Vagina (tissue), 2 donors: Measurements from ENCODE around the gene RIIAD1. TPM values are rescaled to one million over a fixed set of nuclear protein-coding genes. Genes with fewer than 3 reads are reported as not detected.
"Not testable (repeated sequence)": the region's sequence is repeated elsewhere in the genome, so short reads cannot be mapped to it uniquely, and the experiment has no call there.

ENCODE experiments used
- DNase-seq, 2 donors: peaks; one replicate each; pipeline ENCODE4 v3.0.0-alpha.2; 2017; ENCODE audit errors: extremely low spot score in 2 of 2
- H3K27ac ChIP-seq: fragments of 200-600 bp; sonication (generic); one replicate; pipeline ENCODE4 v1.5.1; 2019
- H3K27me3 ChIP-seq: fragments of 200-600 bp; sonication (generic); one replicate; pipeline ENCODE4 v1.5.1; 2019
- H3K36me3 ChIP-seq, 2 donors: fragments of 200-600 bp; sonication (generic); one replicate each; pipeline ENCODE4 v1.5.1; 2017 to 2019
- H3K4me1 ChIP-seq: fragments of 200-600 bp; sonication (generic); one replicate; pipeline ENCODE4 v1.5.1; 2019
- H3K4me3 ChIP-seq, 2 donors: fragments of 200-600 bp; sonication (generic); 1 replicate in 1 of 2; 2 replicates in 1 of 2; pipeline ENCODE4 v1.5.1; 2016 to 2019
- H3K9me3 ChIP-seq: fragments of 200-600 bp; sonication (generic); one replicate; pipeline ENCODE4 v1.5.1; 2019
- CTCF ChIP-seq, 3 experiments: fragments of 450-650 bp in 2 of 3; fragments of 200-600 bp in 1 of 3; sonication (generic) in 1 of 3; IDR thresholded peaks; one replicate each; pipeline ENCODE4 v1.5.1; 2017 to 2019; ENCODE audit warnings: antibody characterized with exemption in 3 of 3, mild to moderate bottlenecking in 2 of 3, moderate library complexity in 2 of 3
- POLR2A ChIP-seq, 2 donors: fragments of 450-650 bp; IDR thresholded peaks; one replicate each; pipeline ENCODE4 v1.6.1; 2017; ENCODE audit warnings: antibody characterized with exemption in 2 of 2, mild to moderate bottlenecking in 2 of 2, moderate library complexity in 2 of 2
- POLR2AphosphoS5 ChIP-seq, 2 donors: sonication (generic); formaldehyde crosslinking; IDR thresholded peaks; one replicate each; pipeline ENCODE4 v1.9.0; 2017; ENCODE audit warnings: antibody characterized with exemption in 2 of 2, mild to moderate bottlenecking in 2 of 2, low read depth in 1 of 2; ENCODE audit not compliant: insufficient read depth in 1 of 2
- intact Hi-C: fragments of 100-400 bp; cut with DNase I; formaldehyde crosslinking; loops from one replicate; pipeline ENCODE4 v1.15.1; 2023
- total RNA-seq: library from RNA; depleted of rRNA; stranded (reverse); fragments of >200 nt; gene quantifications from one replicate; pipeline ENCODE4 v1.2.3, GENCODE V29; 2016

The RIIAD1 gene
- total RNA-seq, 1 donor from 2014 or later: not detected

- Histone ChIP-seq H3K27me3 (no peaks in the 10 kb centered on the region), H3K36me3 (no peaks in the 10 kb centered on the region), H3K4me3 (no peak overlapping the region), H3K9me3 (no peaks in the 10 kb centered on the region), H3K27ac (no peak overlapping the region), H3K4me1 (no peaks in the 10 kb centered on the region)
- peak in 1 of 2 donors; percentile 56 for DNase-seq
- intact Hi-C loops: no loop called here
- TF ChIP-seq POLR2AphosphoS5 (IDR thresholded peaks at IDR 0.05; ENCODE audit: insufficient read depth in 1 of 2, low read depth in 1 of 2) (no peak), CTCF (IDR thresholded peaks at IDR 0.05) (no peak), POLR2A (IDR thresholded peaks at IDR 0.05) (no peak)
Observed at GRCh38 chr1:151729157-151729965, 8.0 kb downstream of the RIIAD1 start.

- Histone ChIP-seq H3K4me1 (no peaks in the 10 kb centered on the region), H3K27me3 (no peaks in the 10 kb centered on the region), H3K4me3 (no peak overlapping the region), H3K9me3 (no peaks in the 10 kb centered on the region), H3K27ac (no peak overlapping the region), H3K36me3 (no peaks in the 10 kb centered on the region)
- TF ChIP-seq CTCF (IDR thresholded peaks at IDR 0.05) (no peak), POLR2A (IDR thresholded peaks at IDR 0.05) (no peak), POLR2AphosphoS5 (IDR thresholded peaks at IDR 0.05; ENCODE audit: insufficient read depth in 1 of 2, low read depth in 1 of 2) (no peak)
- peak in 1 of 2 donors; percentile 56 for DNase-seq
- intact Hi-C loops: loop anchor here (5.0 to 10.0 kb wide), 2 partner anchors 138 to 195 kb away; no protein-coding TSS in a partner anchor
Observed at GRCh38 chr1:151729966-151730291, 8.6 kb downstream of the RIIAD1 start.

GRCh38 chr1:151733126-151733525 lies 11.8 kb downstream of the RIIAD1 start:
- Histone ChIP-seq H3K36me3 (no peaks in the 10 kb centered on the region), H3K4me3 (no peak overlapping the region), H3K4me1 (no peaks in the 10 kb centered on the region), H3K9me3 (no peaks in the 10 kb centered on the region), H3K27ac (no peak overlapping the region), H3K27me3 (no peaks in the 10 kb centered on the region)
- intact Hi-C loops: loop anchor here (5.0 to 10.0 kb wide), 2 partner anchors 141 to 198 kb away; no protein-coding TSS in a partner anchor
- no peak for DNase-seq
- TF ChIP-seq POLR2A (IDR thresholded peaks at IDR 0.05) (no peak), POLR2AphosphoS5 (IDR thresholded peaks at IDR 0.05; ENCODE audit: insufficient read depth in 1 of 2, low read depth in 1 of 2) (no peak), CTCF (IDR thresholded peaks at IDR 0.05) (no peak)

GRCh38 chr1:151733995-151734394 lies 12.7 kb downstream of the RIIAD1 start:
- not testable (repeated sequence) for DNase-seq, H3K9me3 ChIP-seq
- intact Hi-C loops: loop anchor here (5.0 to 10.0 kb wide), 2 partner anchors 142 to 199 kb away; no protein-coding TSS in a partner anchor

GRCh38 chr1:151737026-151737425 lies 15.7 kb downstream of the RIIAD1 start:
- Histone ChIP-seq H3K4me3 (no peak overlapping the region), H3K27ac (no peak overlapping the region), H3K9me3 (no peaks in the 10 kb centered on the region), H3K4me1 (no peaks in the 10 kb centered on the region), H3K27me3 (no peaks in the 10 kb centered on the region), H3K36me3 (no peaks in the 10 kb centered on the region)
- TF ChIP-seq POLR2A (IDR thresholded peaks at IDR 0.05) (no peak), CTCF (IDR thresholded peaks at IDR 0.05) (no peak), POLR2AphosphoS5 (IDR thresholded peaks at IDR 0.05; ENCODE audit: insufficient read depth in 1 of 2, low read depth in 1 of 2) (no peak)
- intact Hi-C loops: loop anchor here (10.0 kb wide), 1 partner anchor 202 kb away; no protein-coding TSS in a partner anchor
- no peak for DNase-seq

More at GRCh38 chr1:151733995-151734394, 12.7 kb downstream of the RIIAD1 start:
- not testable (repeated sequence) for H3K4me3 ChIP-seq, H3K27me3 ChIP-seq, H3K27ac ChIP-seq, H3K4me1 ChIP-seq, H3K36me3 ChIP-seq
